Ovary (tissue), 3 donors: ENCODE results near the gene STRA6.

ENCODE experiments used
- CTCF ChIP-seq, 3 donors: fragments of 450-650 bp in 2 of 3; fragments of 200-600 bp in 1 of 3; IDR thresholded peaks; one replicate each; pipeline versions ENCODE4 v1.5.1 to v1.8.0; 2016 to 2022; ENCODE audit warnings: antibody characterized with exemption in 3 of 3, mild to moderate bottlenecking in 1 of 3
- EP300 ChIP-seq: sonication (generic); formaldehyde crosslinking; IDR thresholded peaks from one replicate; pipeline ENCODE4 v1.6.1; 2017; ENCODE audit warnings: antibody characterized with exemption
- POLR2A ChIP-seq: fragments of 450-650 bp; IDR thresholded peaks from one replicate; pipeline ENCODE4 v1.6.1; 2017; ENCODE audit warnings: antibody characterized with exemption, mild to moderate bottlenecking, moderate library complexity
- donor health status: DM: no; HTN: no; CAD: no.

- TF ChIP-seq CTCF (IDR thresholded peaks at IDR 0.05) (no peak), POLR2A (no peak), EP300 (no peak)
Observed at GRCh38 chr15:74252291-74252690, 49.7 kb upstream of the STRA6 start.
